Gastroesophageal sphincter (tissue), 4 donors: ENCODE results near the gene TBCK. TPM values are rescaled to one million over a fixed set of nuclear protein-coding genes. Genes with fewer than 3 reads are reported as not detected.

Source experiments
- ATAC-seq: fragments of 150-250 bp; one replicate; pipeline ENCODE4 v1.9.1; 2016; ENCODE audit warnings: mild to moderate bottlenecking, moderate library complexity
- H3K27ac ChIP-seq, 4 donors: fragments of 200-600 bp; sonication (generic) in 3 of 4; 1 replicate in 3 of 4; 2 replicates in 1 of 4; pipeline ENCODE4 v1.5.1; 2016 to 2019
- H3K27me3 ChIP-seq: fragments of 200-600 bp; sonication (generic); one replicate; pipeline ENCODE4 v1.5.1; 2019
- H3K36me3 ChIP-seq, 2 donors: fragments of 200-600 bp; sonication (generic); one replicate each; pipeline ENCODE4 v1.5.1; 2019; ENCODE audit warnings: control low read depth in 1 of 2
- H3K4me1 ChIP-seq, 3 donors: fragments of 200-600 bp; sonication (generic); 1 replicate in 2 of 3; 2 replicates in 1 of 3; pipeline ENCODE4 v1.5.1; 2016 to 2019; ENCODE audit warnings: control low read depth in 2 of 3
- H3K4me3 ChIP-seq, 2 donors: fragments of 200-600 bp; sonication (generic); one replicate each; pipeline ENCODE4 v1.5.1; 2019; ENCODE audit warnings: mild to moderate bottlenecking in 1 of 2, moderate library complexity in 1 of 2
- H3K9me3 ChIP-seq, 3 donors: fragments of 200-600 bp; sonication (generic); one replicate each; pipeline ENCODE4 v1.5.1; 2017 to 2019; ENCODE audit warnings: control low read depth in 2 of 3
- CTCF ChIP-seq, 4 experiments: fragments of 200-600 bp in 2 of 4; fragments of 450-650 bp in 2 of 4; sonication (generic) in 1 of 4; IDR thresholded peaks; one replicate each; pipeline ENCODE4 v1.5.1; 2017 to 2019; ENCODE audit warnings: antibody characterized with exemption in 4 of 4, mild to moderate bottlenecking in 2 of 4, moderate library complexity in 2 of 4
- EP300 ChIP-seq: sonication (generic); formaldehyde crosslinking; IDR thresholded peaks from one replicate; pipeline ENCODE4 v1.6.1; 2017; ENCODE audit warnings: antibody characterized with exemption, mild to moderate bottlenecking
- POLR2A ChIP-seq, 2 donors: fragments of 450-650 bp; IDR thresholded peaks; one replicate each; pipeline ENCODE4 v1.6.1; 2017; ENCODE audit warnings: antibody characterized with exemption in 2 of 2, mild to moderate bottlenecking in 2 of 2, moderate library complexity in 1 of 2
- POLR2AphosphoS5 ChIP-seq: sonication (generic); formaldehyde crosslinking; IDR thresholded peaks from one replicate; pipeline ENCODE4 v1.6.1; 2017; ENCODE audit warnings: antibody characterized with exemption
- WGBS, 2 donors: methylation state at CpG; one replicate each; pipeline ENCODE4 v1.1.5; 2018; ENCODE audit warnings: low coverage in 1 of 2; 5-methylcytosine and 5-hydroxymethylcytosine counted together
- total RNA-seq, 4 donors: library from RNA; depleted of rRNA; stranded (reverse); fragments of >200 nt; gene quantifications; one replicate each; pipeline ENCODE4 v1.1.0, GENCODE V29; 2016

Gene TBCK
- total RNA-seq, 4 donors from 2014 or later: 18.9 to 42.0 (median 20.9) TPM

- H3K9me3 ChIP-seq: no peaks in the 10 kb centered on the region
- no peaks in the 10 kb centered on the region for H3K36me3 ChIP-seq
- H3K4me1 ChIP-seq: no peaks in the 10 kb centered on the region
- no peaks in the 10 kb centered on the region for H3K27me3 ChIP-seq
- WGBS, 2 donors: 62 to 100% methylated on average over 1 of the region's 1 CpG
- ATAC-seq: no peak
- no peak overlapping the region for H3K27ac ChIP-seq
- TF ChIP-seq CTCF (IDR thresholded peaks at IDR 0.05) (no peak), POLR2A (IDR thresholded peaks at IDR 0.05) (no peak), POLR2AphosphoS5 (no peak), EP300 (no peak)
- H3K4me3 ChIP-seq: no peak overlapping the region
These were observed 42.9 kb upstream of the TBCK start for GRCh38 chr4:106358899-106359298.

- no peaks in the 10 kb centered on the region for H3K4me1 ChIP-seq
- peaks cover 0 to 23% of the 10 kb centered on the region in 2 donors for H3K36me3 ChIP-seq
- no peaks in the 10 kb centered on the region for H3K27me3 ChIP-seq
- WGBS, 2 donors: 40 to 41% methylated on average over 3 to 4 of the region's 4 CpGs
- TF ChIP-seq EP300 (no peak), POLR2AphosphoS5 (no peak), POLR2A (IDR thresholded peaks at IDR 0.05) (no peak), CTCF (IDR thresholded peaks at IDR 0.05) (no peak)
- no peak for ATAC-seq
- no peak overlapping the region for H3K4me3 ChIP-seq
- no peaks in the 10 kb centered on the region for H3K9me3 ChIP-seq
- H3K27ac ChIP-seq: no peak overlapping the region
These were observed 39.2 kb upstream of the TBCK start for GRCh38 chr4:106355193-106355592.

DNA sequence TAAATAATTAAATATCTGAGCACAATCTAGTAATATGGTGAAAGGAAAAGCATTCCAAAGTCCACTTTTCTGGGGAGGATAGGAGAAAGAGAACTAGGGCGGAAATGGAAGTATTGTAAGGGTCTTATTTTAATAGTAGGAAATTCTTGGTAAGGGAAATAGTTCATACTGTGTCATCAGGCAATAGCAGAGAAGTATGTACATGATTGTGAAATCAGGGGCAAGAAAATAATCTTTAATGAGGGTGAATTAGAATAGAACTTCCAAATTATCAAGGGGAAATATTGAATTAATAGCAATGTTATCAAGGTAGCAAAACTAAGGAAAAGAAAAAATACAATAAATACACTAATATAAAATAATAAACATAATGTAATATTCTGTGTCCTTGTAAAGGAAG is 37.8 kb upstream of the TBCK start:
- 100% methylated on average over 1 of the region's 1 CpG for WGBS, 2 donors
- Histone ChIP-seq H3K4me1 (no peaks in the 10 kb centered on the region), H3K9me3 (no peaks in the 10 kb centered on the region), H3K27ac (no peak overlapping the region), H3K27me3 (no peaks in the 10 kb centered on the region), H3K36me3 (peaks cover 0 to 32% of the 10 kb centered on the region in 2 donors), H3K4me3 (no peak overlapping the region)
- ATAC-seq: no peak
- TF ChIP-seq POLR2A (IDR thresholded peaks at IDR 0.05): no peak
- no peak for TF ChIP-seq POLR2AphosphoS5
- no peak for TF ChIP-seq EP300
- no peak for TF ChIP-seq CTCF (IDR thresholded peaks at IDR 0.05)

- no peak for TF ChIP-seq POLR2AphosphoS5
- no peak for TF ChIP-seq CTCF (IDR thresholded peaks at IDR 0.05)
- TF ChIP-seq EP300: no peak
- no peak for TF ChIP-seq POLR2A (IDR thresholded peaks at IDR 0.05)
- H3K27ac ChIP-seq: no peak overlapping the region
- H3K4me1 ChIP-seq: no peaks in the 10 kb centered on the region
- H3K36me3 ChIP-seq: peaks cover 4 to 55% of the 10 kb centered on the region in 2 donors
- H3K9me3 ChIP-seq: no peaks in the 10 kb centered on the region
- no peak for ATAC-seq
- no peak overlapping the region for H3K4me3 ChIP-seq
- H3K27me3 ChIP-seq: no peaks in the 10 kb centered on the region
These were observed 35.0 kb upstream of the TBCK start for GRCh38 chr4:106351016-106351415.

DNA sequence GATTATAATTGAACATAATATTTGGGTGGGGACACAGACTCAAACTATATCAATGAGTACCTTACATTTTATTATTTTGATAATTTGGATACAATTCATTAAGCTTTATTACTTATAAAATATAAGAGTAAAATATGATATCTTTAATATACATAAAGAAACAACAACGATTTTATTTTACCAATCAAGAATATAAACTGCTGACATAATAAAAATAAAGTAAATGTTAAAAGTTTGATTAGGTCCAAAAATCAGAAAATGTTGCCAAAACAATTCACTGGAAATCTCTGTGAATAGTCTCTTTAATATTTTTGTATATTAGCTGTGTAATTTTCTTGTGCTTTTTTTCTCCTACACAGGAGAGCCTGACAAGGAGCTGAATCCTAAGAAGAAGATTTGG is 31.2 kb upstream of the TBCK start:
- Histone ChIP-seq H3K36me3 (peaks cover 4 to 45% of the 10 kb centered on the region in 2 donors), H3K4me3 (no peak overlapping the region), H3K9me3 (no peaks in the 10 kb centered on the region), H3K27me3 (no peaks in the 10 kb centered on the region), H3K27ac (no peak overlapping the region), H3K4me1 (peaks cover 0 to 12% (median 0%) of the 10 kb centered on the region in 3 donors)
- 69 to 100% methylated on average over 1 of the region's 1 CpG for WGBS, 2 donors
- ATAC-seq: no peak
- TF ChIP-seq POLR2AphosphoS5 (no peak), EP300 (no peak), POLR2A (IDR thresholded peaks at IDR 0.05) (no peak)
